ENCODE measurements around the gene PTPRCAP. TPM values are rescaled to one million over a fixed set of nuclear protein-coding genes. Genes with fewer than 3 reads are reported as not detected.
"Not testable (repeated sequence)": the region's sequence is repeated elsewhere in the genome, so short reads cannot be mapped to it uniquely, and the experiment has no call there.

PTPRCAP gene, protein sequence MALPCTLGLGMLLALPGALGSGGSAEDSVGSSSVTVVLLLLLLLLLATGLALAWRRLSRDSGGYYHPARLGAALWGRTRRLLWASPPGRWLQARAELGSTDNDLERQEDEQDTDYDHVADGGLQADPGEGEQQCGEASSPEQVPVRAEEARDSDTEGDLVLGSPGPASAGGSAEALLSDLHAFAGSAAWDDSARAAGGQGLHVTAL
- total RNA-seq, result 100 to 1,000 TPM in 1 of 2 donors, 10 to 100 TPM in 1; 94.5 to 119 TPM

DNA sequence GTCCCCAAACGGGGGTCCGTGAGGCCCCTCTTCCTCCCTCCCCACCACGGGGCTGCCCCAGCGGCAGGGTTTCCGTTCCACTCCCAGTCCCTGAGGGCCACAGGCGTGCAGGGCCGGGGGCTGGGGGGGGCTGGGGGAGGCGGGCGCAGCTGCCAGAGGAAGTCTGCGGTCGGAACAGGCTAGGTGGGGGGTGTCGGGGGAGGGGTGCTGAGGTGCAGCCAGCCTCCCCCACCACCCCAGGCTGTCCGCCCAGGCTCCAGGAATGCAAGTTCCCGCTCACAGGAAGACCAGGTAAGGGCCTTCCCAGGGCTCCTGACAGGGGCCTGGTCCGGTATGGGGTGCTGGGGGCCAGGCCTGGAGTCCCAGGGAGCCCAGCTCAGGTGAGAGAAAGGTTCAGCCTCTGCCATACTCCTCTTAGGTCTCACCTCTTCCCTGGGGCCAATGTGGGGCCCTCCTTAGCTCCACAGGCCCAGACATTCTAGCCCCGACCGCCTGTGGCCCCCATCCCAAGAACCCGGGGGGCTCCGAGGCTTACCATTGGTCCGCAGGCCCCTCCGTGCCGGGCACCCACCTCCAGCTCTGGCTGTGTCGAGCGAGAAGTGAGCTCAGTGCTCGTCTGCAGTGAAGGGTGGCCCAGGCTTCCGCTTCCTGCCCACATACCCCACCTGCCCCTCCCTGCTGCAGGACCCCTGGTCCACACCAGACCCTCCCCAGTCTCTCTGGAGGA, at the start of gene PTPRCAP:
Gene PTPRCAP, minus strand, starts transcription at position 601 of the 727 bp plus-strand sequence. Its CDS starts 63 bp downstream, at position 538.
- H3K4me3 Mint-ChIP-seq, result peak within 1 kb of the TSS; percentile 91 to 97
- H3K4me1 Mint-ChIP-seq (ENCODE audit: low read depth), result peaks cover 65% of the 10 kb centered on the region
- no peaks in the 10 kb centered on the region for H3K9me3 Mint-ChIP-seq
- peak within 1 kb of the TSS; percentile 89 for H3K27ac Mint-ChIP-seq
- ATAC-seq (replicated peaks in 1 of 2) (peak; percentile 29 to 41), DNase-seq (peak; percentile 64 to 70)
- peaks cover 10 to 18% of the 10 kb centered on the region in 2 donors for H3K36me3 Mint-ChIP-seq (ENCODE audit: insufficient read depth in 2 of 2)
- H3K27me3 Mint-ChIP-seq (ENCODE audit: low read depth), result no peaks in the 10 kb centered on the region

DNA sequence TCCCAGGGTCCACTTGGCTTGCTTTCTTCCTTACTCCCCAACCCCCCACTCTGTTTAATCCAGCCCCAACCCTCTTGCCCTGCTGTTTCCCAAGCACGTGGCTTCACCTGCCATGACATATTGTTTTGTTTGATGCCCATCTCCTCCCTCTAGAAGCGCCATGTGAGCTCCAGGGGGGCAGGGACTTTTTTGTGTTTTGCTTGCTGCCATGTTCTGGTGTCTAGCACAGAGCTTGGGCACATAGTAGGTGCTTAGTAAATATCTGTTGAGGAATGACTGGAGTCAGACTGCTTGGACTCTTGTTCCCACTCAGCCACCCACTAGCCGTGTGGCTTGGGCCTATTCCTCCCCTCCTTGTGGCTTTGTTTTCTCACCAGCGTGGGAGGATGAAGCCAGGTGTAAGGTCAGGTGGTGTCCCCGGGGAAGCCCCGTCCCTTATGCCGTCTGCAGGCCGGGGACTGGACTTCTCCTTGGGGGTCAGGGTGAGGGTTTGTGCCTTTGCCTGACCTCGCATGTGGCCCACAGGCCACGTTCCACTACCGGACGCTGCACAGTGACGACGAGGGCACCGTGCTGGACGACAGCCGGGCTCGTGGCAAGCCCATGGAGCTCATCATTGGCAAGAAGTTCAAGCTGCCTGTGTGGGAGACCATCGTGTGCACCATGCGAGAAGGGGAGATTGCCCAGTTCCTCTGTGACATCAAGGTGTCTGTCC, 49.2 kb upstream of the PTPRCAP start:
- Mint-ChIP-seq H3K36me3 (ENCODE audit: insufficient read depth in 2 of 2) (peaks cover 8 to 19% of the 10 kb centered on the region in 2 donors), H3K4me1 (ENCODE audit: low read depth) (peaks cover 74% of the 10 kb centered on the region), H3K4me3 (peak overlapping the region; percentile 87 to 96), H3K27me3 (ENCODE audit: low read depth) (no peaks in the 10 kb centered on the region), H3K9me3 (peaks cover 1 to 2% of the 10 kb centered on the region in 2 donors), H3K27ac (peak overlapping the region; percentile 79)
- DNase-seq, result peak; percentile 78 to 82
- ATAC-seq (replicated peaks in 1 of 2), result peak; percentile 7 to 9

DNA sequence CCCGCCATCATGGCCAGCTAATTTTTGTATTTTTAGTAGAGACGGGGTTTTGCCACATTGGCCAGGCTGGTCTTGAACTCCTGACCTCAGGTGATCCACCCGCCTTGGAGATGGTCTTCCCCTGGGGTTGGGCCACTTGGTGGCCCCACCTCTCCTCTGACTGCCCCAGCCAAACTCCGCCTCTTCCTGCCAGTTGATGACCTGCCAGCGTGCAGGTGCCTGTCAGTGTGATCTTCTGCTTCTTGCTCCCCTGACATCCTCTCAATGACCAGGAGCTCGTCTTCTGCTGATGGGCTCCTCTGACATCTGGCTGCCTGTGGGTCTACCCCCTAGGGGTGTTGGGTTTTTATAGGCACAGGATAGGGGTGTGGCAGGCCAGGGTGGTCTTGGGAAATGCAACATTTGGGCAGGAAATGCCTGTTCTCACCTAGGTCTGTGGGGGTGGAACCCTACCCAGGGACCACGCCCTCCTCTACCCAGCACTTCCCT, 48.4 kb upstream of the PTPRCAP start:
- H3K27me3 Mint-ChIP-seq (ENCODE audit: low read depth); H3K9me3 Mint-ChIP-seq: not testable (repeated sequence)
- Mint-ChIP-seq H3K4me3 (peak overlapping the region; percentile 87 to 96), H3K36me3 (ENCODE audit: insufficient read depth in 2 of 2) (peaks cover 8 to 19% of the 10 kb centered on the region in 2 donors), H3K27ac (peak overlapping the region; percentile 79), H3K4me1 (ENCODE audit: low read depth) (peaks cover 74% of the 10 kb centered on the region)
- DNase-seq (peak; percentile 79 to 83), ATAC-seq (replicated peaks in 1 of 2) (peak; percentile 3 to 17)

- Mint-ChIP-seq H3K27me3 (ENCODE audit: low read depth) (no peaks in the 10 kb centered on the region), H3K27ac (peak overlapping the region; percentile 98), H3K36me3 (ENCODE audit: insufficient read depth in 2 of 2) (peaks cover 8 to 18% of the 10 kb centered on the region in 2 donors), H3K9me3 (peaks cover 1 to 2% of the 10 kb centered on the region in 2 donors), H3K4me1 (ENCODE audit: low read depth) (peaks cover 73% of the 10 kb centered on the region), H3K4me3 (peak overlapping the region; percentile 87 to 96)
- ATAC-seq (replicated peaks in 1 of 2), result peak; percentile 5 to 12
- peak; percentile 80 to 81 for DNase-seq
Measured at GRCh38 chr11:67484847-67485311, 47.4 kb upstream of the PTPRCAP start.

- Mint-ChIP-seq H3K9me3 (peaks cover 1 to 2% of the 10 kb centered on the region in 2 donors), H3K27me3 (ENCODE audit: low read depth) (no peaks in the 10 kb centered on the region), H3K4me1 (ENCODE audit: low read depth) (peaks cover 68% of the 10 kb centered on the region), H3K4me3 (peak overlapping the region; percentile 87 to 96), H3K27ac (peak overlapping the region; percentile 98), H3K36me3 (ENCODE audit: insufficient read depth in 2 of 2) (peaks cover 5 to 13% of the 10 kb centered on the region in 2 donors)
- DNase-seq (peak; percentile 61 to 65), ATAC-seq (replicated peaks in 1 of 2) (peak; percentile 18 to 33)
Measured at GRCh38 chr11:67483831-67484665, 46.6 kb upstream of the PTPRCAP start.

DNA sequence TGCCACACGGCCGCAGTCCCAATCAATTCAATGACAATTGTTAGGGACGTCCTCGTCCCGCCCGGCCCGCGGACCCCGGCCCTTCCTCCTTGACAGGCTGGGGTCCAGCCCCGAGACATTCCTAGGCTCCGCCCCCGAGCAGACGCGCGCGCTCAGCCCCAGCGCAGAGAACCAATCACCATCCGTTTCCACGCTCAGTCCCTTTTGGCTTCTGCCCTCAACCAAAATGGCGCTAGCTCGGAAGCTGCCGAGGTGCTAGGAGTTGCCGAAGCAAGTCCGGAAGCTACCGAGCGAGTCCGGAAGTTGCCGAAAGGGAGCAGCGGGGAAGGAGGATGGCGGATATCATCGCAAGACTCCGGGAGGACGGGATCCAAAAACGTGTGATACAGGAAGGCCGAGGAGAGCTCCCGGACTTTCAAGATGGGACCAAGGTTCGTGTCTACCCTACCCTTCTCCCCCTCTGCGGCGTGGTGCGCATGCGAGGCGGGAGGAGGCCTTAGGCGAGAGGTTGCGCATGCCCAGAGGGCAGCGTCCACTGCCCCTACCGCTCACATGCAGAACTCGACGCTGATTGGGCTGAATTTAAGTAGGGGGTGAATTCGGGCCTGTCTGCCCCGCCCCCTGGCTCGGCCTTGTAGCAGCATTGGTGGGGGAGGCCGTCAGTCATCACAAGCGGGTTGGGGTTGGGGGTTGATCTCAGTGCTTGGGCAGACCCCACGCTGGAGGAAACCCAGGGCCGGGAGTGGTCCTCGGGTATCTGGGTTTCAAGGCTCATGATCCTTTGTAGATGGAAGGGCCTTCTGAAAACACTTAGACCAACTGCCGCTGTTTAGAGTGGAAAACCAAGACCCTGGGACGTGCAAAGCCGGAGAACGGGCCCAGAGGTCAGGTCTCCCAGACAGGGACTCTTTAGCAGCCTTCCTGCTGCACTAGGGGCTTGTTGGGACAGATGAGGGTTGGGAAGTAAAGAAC, 45.6 kb upstream of the PTPRCAP start, which contains the start of gene AIP:
Gene AIP, plus strand, starts transcription at position 200 of the 972 bp plus-strand sequence. Its CDS starts 133 bp downstream, at position 333.
- H3K9me3 Mint-ChIP-seq, result peaks cover 1 to 2% of the 10 kb centered on the region in 2 donors
- H3K27ac Mint-ChIP-seq, result peak within 1 kb of the TSS; percentile 98
- DNase-seq (peak; percentile 97 to 99), ATAC-seq (replicated peaks in 1 of 2) (peak; percentile 62 to 64)
- H3K36me3 Mint-ChIP-seq (ENCODE audit: insufficient read depth in 2 of 2), result peaks cover 5 to 13% of the 10 kb centered on the region in 2 donors
- H3K4me1 Mint-ChIP-seq (ENCODE audit: low read depth), result peaks cover 59% of the 10 kb centered on the region
- no peaks in the 10 kb centered on the region for H3K27me3 Mint-ChIP-seq (ENCODE audit: low read depth)
- H3K4me3 Mint-ChIP-seq, result peak within 1 kb of the TSS; percentile 87 to 96

- peaks cover 51% of the 10 kb centered on the region for H3K4me1 Mint-ChIP-seq (ENCODE audit: low read depth)
- no peaks in the 10 kb centered on the region for H3K9me3 Mint-ChIP-seq
- peak overlapping the region; percentile 87 to 96 for H3K4me3 Mint-ChIP-seq
- no peaks in the 10 kb centered on the region for H3K27me3 Mint-ChIP-seq (ENCODE audit: low read depth)
- ATAC-seq (replicated peaks in 1 of 2), result no peak
- peak overlapping the region; percentile 98 for H3K27ac Mint-ChIP-seq
- no peak for DNase-seq
- peaks cover 2 to 7% of the 10 kb centered on the region in 2 donors for H3K36me3 Mint-ChIP-seq (ENCODE audit: insufficient read depth in 2 of 2)
Measured at GRCh38 chr11:67482275-67482826, 44.9 kb upstream of the PTPRCAP start.

DNA sequence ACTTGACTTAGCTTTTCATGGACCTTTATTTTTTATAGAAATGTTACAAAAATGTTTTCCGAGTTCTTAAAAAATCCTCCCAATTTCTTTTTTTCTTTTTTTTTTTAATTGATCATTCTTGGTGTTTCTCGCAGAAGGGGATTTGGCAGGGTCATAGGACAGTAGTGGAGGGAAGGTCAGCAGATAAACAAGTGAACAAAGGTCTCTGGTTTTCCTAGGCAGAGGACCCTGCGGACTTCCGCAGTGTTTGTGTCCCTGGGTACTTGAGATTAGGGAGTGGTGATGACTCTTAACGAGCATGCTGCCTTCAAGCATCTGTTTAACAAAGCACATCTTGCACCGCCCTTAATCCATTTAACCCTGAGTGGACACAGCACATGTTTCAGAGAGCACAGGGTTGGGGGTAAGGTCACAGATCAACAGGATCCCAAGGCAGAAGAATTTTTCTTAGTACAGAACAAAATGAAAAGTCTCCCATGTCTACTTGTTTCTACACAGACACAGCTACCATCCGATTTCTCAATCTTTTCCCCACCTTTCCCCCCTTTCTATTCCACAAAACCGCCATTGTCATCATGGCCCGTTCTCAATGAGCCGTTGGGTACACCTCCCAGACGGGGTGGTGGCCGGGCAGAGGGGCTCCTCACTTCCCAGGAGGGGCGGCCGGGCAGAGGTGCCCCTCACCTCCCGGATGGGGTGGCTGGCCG, 40.0 kb upstream of the PTPRCAP start:
- H3K27ac Mint-ChIP-seq, H3K4me3 Mint-ChIP-seq, H3K9me3 Mint-ChIP-seq: not testable (repeated sequence)

DNA sequence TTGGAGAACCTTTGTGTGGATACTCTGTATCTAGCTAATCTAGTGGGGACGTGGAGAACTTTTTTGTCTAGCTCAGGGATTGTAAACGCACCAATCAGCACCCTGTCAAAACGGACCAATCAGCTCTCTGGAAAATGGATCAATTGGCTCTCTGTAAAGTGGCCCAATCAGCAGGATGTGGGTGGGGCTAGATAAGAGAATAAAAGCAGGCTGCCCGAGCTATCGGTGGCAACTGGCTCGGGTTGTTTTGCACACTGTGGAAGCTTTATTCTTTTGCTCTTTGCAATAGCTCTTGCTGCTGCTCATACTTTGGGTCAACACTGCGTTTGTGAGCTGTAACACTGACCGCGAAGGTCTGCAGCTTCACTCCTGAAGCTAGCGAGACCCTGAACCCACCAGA, 39.2 kb upstream of the PTPRCAP start:
- not testable (repeated sequence) for ATAC-seq (replicated peaks in 1 of 2); H3K27me3 Mint-ChIP-seq (ENCODE audit: low read depth); H3K4me1 Mint-ChIP-seq (ENCODE audit: low read depth); H3K27ac Mint-ChIP-seq; DNase-seq; H3K9me3 Mint-ChIP-seq; H3K36me3 Mint-ChIP-seq (ENCODE audit: insufficient read depth in 2 of 2); H3K4me3 Mint-ChIP-seq

More for the DNA sequence above, 40.0 kb upstream of the PTPRCAP start:
- not testable (repeated sequence) for H3K27me3 Mint-ChIP-seq (ENCODE audit: low read depth); DNase-seq; ATAC-seq (replicated peaks in 1 of 2); H3K4me1 Mint-ChIP-seq (ENCODE audit: low read depth); H3K36me3 Mint-ChIP-seq (ENCODE audit: insufficient read depth in 2 of 2)

- ATAC-seq (replicated peaks in 1 of 2), result no peak
Measured at GRCh38 chr11:67472882-67473281, 35.4 kb upstream of the PTPRCAP start.

More at GRCh38 chr11:67472882-67473281, 35.4 kb upstream of the PTPRCAP start:
- DNase-seq, result no peak
- Mint-ChIP-seq H3K4me3 (no peak overlapping the region), H3K27me3 (ENCODE audit: low read depth) (no peaks in the 10 kb centered on the region), H3K4me1 (ENCODE audit: low read depth) (peaks cover 20% of the 10 kb centered on the region), H3K27ac (no peak overlapping the region), H3K36me3 (ENCODE audit: insufficient read depth in 2 of 2) (no peaks in the 10 kb centered on the region), H3K9me3 (no peaks in the 10 kb centered on the region)

Data from activated T-cell treated with anti-CD3 and anti-CD28 coated beads, Interleukin-2, amount 50 U/mL, for 72 hours (primary cell).